Fibroblast of the conjunctiva (primary cell): ENCODE results near the gene SNX33.

Source experiments
- DNase-seq: peaks from one replicate; pipeline ENCODE4 v3.0.0-alpha.2; 2010; ENCODE audit warnings: low read depth

The SNX33 gene

DNA sequence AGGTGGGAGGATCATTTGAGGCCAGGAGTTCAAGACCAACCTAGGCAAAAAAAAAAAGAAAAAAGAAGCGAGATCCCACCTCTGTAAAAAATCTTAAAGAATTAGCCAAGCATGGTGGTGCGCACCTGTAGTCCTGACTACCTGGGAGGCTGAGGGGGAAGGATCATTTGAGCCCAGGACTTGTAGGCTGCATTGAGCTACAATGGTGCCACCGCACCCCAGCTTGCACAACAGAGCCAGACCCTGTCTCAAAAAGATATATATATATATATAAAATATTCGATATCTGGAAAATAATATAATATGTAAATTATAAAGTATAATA is 6.6 kb upstream of the SNX33 start:
- DNase-seq: no peak

DNA sequence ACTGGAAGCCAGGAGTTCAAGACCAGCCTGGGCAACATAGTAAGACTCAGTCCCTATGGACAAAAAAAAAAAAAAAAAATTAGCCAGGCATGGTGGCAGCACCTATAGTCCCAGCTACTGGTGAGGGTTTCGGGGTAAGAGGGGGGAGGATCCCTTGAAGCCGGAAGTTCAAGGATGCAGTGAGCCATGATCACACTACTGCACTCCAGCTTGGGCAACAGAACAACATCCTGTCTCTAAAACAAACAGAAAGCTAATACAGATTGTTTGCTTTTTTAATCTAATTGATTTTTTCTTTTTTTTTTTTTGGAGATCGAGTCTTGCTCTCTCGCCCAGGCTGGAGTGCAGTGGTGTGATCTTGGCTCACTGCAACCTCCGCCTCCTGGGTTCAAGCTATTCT is 6.1 kb upstream of the SNX33 start:
- DNase-seq: no peak

DNA sequence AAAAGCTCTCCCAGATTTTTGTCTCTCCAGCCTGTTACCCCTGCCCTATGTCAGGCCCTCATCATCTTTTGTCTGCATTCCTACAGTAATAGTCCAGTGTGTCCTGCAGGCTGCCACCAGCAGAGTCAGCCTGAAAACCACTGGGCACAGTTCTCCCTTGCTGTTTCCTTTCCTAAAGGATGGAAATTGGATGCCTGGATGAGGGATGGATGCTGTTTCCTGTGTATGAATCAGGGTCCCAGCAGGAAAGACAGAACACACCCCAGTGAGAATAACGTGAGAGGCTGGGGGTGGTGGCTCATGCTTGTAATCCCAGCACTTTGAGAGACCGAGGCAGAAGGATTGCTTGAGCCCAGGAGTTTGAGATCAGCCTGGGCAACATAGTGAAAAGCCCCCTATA is 3.3 kb upstream of the SNX33 start:
- no peak for DNase-seq

DNA sequence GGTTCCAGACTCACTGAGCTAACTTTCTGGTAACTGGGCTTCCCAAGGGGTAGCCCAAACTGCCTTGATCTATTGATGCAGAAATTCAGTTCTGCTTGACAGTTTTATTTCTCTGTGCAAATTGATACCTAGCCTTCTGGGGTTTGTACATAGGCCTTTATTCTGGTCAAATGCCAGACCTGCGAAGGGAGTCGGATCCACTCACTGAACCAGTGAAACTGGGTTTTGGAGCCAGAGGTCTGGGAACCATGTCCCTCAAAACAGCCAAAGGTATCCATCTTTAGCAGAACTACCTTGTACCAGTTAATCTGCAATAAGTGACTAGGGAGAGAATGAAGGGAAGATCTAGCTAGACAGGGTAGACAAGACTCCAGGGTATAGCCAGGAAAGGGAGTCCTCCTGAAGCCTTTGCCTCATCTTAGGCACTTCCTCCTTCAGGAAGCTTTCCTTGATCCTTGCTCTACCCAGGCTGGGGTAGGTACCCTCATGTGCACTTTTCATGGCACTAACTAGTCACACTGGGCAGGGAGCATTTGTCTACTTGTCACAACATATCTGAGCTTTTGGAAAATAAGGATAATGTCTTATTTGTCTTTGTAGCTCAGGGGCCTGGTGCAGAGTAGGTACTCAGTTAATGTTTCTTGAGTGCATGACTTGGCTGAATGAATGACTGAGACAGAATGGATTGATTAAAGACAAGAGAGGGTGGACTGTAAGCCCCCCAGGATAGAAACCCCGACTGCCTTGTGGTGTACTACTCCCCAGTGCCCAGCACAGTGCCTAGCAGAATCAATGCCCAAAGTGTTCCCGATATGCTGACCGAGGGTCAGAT is 1.4 kb upstream of the SNX33 start:
- DNase-seq: no peak

DNA sequence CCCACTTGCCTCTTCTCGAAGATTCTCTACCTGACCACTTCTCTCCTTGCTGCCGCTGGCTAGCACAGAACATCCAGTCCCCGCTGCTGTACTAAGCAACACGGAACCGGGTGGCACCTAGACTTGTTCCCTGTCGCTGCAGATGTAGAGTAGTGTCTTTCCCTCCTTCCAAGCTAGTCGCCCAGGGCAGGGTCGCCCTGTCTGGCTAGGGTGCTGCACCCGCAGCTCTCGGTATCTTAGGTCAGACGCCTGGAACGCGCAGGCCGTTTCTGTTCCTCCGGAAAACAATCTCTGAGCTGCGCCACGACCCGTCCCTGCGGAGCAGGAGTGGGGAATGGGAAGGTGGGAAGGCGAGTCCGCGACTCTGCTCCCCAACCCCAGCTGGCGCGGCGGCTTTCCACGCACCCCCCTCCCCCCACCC is 758 bp upstream of the SNX33 start:
- no peak for DNase-seq

DNA sequence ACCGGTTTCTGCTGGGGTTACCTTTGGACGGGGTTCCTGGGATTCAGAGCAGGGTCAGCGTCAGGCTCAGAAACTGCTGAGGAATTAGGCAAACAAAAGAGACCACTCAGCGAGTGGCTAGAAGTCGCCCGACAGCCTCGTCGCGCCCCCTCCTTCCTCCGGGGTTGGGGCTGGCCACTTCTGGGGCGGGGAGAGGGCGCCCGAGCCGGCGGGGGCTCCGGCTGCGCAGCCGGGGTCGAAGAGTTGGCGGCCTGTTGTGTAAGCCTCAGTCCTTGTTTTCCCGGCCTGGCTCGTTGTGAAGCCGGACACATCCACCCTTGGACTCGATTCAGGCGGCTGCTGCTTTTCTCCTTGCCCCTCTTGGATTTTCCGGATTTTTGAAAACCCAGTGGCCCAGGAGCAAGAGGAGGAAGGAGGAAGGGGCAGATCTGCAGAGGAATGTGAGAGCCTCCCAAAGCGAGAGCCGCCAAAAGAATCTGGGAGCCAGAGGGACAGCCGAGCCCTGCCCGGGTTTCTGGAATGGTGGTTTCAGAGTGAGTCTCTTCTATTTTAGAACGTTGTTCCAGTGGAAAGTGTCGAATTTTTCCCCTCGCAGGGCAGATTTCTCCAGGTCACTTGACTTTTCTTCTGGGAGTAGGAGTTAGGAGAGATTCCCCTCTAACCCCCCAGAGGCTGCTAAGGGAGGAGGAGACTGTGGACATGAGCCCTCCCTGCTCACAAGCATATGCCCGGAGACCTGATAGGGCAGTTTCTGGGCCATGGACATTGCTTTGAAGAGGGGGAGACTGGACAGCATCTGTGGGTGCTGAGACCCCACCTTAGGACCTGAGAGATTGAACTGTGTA is 666 bp downstream of the SNX33 start:
- DNase-seq: no peak

DNA sequence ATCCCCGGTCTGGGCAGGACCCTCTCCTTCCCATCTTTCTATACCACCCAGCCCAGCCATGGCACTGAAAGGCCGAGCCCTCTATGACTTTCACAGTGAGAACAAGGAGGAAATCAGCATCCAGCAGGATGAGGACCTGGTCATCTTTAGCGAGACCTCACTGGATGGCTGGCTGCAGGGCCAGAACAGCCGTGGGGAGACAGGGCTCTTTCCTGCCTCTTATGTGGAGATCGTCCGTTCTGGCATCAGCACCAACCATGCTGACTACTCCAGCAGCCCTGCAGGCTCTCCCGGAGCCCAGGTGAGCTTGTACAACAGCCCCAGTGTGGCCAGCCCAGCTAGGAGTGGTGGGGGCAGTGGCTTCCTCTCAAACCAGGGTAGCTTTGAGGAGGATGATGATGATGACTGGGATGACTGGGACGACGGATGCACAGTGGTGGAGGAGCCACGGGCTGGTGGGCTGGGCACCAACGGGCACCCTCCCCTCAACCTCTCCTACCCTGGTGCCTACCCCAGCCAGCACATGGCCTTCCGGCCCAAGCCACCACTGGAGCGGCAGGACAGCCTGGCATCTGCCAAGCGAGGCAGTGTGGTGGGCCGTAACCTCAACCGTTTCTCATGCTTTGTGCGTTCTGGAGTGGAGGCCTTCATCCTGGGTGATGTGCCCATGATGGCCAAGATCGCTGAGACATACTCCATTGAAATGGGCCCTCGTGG is 1.5 kb downstream of the SNX33 start:
- no peak for DNase-seq

DNA sequence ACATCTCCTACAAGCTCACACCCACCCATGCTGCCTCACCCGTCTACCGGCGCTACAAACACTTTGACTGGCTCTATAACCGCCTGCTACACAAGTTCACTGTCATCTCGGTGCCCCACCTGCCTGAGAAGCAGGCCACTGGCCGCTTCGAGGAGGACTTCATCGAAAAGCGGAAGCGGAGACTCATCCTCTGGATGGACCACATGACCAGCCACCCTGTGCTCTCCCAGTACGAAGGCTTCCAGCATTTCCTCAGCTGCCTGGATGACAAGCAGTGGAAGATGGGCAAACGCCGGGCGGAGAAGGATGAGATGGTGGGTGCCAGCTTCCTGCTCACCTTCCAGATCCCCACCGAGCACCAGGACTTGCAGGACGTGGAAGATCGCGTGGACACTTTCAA is 2.1 kb downstream of the SNX33 start:
- DNase-seq: no peak

DNA sequence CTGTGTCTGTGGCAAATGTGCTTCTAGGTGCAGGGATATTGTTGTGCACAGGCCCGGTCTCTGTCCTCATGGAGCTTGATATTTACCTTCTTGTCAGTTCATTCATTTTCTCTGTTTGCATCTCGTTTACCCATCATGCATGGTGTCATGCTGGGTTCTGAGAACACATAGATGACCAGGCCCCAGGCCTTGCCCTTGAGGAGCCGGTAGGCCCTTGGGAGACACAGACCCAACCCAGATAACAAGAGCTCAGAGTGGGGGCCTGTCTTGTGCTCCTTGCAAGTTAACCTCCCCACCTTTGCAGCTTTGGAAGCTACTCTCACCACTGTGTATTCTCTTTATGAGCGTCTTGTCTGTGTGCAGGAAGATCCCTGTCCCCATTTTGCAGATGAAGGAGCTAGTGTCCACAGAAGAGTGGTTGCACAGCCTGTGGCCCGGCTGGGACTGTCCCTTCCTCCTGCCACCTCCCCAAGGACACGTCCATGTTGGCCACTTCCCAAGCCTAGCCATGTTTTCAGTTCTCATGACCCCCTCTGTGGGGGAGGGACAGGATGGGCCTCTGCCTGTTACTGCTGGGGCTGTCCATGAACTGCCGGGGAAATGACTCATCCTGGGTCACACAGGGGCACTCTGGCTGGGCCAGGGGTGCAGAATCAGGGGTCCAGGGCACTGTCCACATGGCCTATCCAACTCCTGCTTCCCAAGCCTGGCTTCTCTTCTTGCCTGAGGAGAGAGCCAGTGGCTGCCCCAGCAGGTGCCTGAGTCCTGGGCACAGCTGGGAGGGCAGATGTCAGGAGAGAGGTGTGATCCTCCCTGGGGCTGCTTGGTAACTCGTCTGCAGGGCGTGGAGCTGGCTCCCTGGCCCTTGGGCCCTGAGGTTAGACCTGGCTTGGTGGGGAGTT is 3.4 kb downstream of the SNX33 start:
- no peak for DNase-seq

DNA sequence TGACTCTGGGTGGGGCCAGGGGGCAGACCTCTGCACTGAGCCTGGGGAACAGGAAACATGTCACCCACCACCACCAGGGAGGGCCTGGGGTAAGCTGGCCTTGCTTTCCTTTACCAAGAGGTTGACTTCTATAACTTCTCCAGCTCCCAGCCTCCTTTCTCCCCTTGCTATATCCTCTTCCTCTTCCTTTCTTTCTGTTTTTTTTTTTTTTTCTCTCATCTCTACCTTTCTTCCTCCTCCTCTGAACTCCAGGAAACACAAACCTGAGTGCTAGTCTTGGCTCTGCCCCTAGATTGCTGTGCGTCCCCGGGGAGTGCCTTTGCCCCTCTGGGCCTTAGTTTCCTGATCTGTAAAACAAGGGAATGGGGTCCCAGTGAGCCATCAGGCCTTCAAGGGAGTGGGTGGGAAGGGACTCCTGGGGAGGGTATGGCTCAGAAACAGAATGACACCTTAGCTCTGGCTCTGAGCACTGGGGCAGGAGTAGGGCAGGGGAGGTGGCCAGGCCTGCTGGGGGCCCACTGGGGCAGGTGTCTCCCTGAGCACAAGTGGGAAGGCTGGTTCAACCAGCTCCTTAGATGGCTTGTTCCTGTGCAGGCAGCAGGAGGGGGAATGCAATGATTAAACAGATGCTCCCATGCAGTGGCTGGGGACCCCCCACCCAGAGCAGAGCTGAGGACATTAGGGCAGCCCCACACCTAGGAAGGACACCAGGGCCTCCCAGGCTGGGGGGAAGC is 4.3 kb downstream of the SNX33 start:
- DNase-seq: no peak

DNA sequence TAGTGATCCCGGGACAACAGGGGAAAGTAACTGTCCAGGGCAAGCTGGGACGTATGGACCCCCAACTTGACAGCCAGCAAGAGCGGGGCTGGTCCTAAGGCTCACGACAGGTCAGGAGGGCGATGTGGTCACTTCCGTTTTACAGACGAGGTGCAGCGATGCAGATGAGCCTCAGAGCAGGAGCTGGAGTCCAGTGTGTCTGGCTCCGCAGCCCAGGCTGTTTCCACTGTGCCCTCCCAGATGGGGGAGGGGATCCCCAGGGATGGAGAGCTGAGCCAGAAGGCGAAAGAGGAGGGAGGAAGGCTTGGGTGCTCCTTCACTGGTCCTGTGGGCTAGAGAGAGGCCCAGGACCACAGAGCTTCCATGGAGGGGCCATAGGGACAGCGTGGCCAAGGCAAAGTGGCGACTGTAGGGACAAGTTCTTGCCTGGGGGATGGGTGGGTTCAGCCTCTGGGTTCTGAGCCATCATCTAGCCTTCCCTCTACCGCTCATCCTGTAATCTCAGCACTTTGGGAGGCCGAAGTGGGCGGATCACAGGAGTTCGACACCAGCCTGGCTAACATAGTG is 5.7 kb downstream of the SNX33 start:
- no peak for DNase-seq

DNA sequence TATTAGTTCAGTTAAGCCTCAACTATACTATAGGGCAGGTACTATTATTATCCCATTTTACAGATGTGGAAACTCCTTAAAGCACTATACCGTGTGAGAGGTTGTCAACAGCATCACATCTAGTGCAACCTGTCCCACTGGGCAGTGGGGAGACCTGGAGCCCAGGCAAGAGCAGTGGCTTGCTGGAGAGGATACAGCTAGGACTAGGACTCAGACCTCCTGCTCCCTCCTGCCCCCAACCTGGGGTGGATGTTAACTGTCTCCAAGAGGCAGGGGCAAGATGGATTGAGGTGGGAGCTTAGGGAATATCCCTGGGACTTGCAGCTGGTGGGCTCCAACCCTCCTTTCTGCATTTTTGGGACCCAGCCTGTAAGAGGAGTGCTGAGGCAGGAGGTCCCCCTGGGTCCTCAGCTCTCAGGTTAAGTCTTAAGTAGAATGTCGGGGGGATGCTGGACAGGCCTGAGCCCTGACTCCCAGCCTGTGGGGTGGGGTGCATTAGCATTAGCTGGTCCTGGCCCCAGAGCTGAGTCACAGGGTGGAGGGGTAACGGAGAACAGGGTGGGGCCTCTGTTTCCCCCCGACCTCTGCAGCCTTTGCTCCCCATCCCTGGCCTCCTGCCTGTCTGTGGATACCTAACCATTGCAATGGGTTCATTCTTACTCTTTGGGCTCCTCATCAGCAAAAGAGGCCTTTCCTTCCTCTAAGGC is 6.6 kb downstream of the SNX33 start:
- no peak for DNase-seq

DNA sequence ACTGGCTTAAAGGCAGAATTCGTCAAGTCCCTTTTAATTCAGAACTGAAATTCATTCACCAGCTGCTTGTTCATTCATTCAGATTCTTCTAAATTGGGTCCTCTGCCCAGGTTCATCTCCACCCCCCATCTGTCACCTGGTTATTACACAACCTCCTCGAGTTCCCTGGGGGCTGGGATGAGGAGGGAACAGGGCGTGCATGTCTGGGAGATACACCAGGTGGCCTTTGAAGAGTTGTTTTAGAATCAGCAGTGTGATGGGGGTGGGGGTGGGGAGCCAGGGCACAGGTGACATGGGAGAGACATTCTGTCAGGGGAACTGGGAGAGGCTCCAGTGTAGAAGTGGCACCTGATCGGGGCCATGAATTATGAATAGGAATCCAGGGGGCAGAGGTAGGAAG is 8.2 kb downstream of the SNX33 start:
- DNase-seq: no peak

DNA sequence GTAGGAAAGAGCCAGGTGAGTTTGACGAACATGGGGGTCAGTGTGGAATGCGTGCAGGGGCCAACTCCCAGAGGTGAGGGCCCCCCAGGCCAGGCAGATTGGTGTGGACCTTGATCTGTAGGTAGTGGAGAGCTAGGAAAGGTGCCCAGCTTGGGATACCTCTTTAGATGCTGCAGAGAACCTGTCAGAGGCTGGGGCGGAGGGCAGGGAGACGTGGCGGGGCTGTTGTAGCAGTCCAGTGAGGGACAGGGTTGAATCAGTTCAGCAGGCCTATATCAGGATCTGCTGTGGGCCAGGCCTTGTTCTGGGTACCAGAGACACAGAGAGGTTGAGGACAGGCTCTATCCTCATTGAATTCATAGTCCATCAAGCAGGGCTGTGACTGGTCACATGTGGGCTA is 8.6 kb downstream of the SNX33 start:
- DNase-seq: no peak

DNA sequence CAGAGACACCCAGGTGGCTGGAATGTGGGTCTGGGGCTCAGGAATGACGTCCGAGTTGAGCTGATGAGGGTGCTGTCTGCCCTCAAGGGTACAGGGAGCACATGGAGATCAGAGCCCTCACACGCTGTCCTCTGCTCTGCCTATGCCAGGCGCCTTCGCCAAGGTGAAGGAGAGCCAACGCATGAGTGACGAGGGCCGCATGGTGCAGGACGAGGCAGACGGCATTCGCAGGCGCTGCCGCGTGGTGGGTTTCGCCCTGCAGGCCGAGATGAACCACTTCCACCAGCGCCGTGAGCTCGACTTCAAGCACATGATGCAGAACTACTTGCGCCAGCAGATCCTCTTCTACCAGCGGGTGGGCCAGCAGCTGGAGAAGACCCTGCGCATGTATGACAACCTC is 9.1 kb downstream of the SNX33 start:
- DNase-seq: no peak

DNA sequence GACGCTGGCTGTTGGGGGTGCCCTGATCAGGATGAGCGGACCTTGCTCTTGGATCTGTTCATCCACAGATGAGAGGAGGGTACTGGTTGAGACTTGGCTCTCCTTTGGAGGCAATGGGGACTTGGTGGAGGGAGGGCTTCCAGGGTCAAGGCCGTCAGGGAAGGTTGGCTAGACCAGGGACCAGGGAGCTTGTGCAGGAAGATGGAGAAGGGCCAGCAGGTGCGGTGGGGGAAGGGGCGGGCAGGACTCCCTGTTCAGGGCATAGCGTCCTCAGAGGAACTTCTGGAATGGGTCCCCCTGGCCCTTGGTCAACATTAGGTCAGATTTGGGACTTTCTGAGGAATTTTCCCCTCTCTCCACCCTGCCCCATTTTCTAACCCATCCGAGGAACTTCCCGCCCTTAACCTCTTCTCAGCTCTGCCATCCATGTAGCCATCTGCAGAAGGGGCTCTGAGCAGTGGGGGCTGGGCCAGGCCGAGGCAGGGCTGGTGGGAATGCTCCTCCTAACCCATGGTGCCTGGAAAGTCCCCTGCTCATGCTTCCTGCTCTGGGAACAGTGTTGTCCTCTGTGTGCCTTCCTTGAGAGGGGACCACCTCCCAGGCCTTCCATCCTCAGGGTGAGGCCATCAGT is 11.5 kb downstream of the SNX33 start:
- no peak for DNase-seq

DNA sequence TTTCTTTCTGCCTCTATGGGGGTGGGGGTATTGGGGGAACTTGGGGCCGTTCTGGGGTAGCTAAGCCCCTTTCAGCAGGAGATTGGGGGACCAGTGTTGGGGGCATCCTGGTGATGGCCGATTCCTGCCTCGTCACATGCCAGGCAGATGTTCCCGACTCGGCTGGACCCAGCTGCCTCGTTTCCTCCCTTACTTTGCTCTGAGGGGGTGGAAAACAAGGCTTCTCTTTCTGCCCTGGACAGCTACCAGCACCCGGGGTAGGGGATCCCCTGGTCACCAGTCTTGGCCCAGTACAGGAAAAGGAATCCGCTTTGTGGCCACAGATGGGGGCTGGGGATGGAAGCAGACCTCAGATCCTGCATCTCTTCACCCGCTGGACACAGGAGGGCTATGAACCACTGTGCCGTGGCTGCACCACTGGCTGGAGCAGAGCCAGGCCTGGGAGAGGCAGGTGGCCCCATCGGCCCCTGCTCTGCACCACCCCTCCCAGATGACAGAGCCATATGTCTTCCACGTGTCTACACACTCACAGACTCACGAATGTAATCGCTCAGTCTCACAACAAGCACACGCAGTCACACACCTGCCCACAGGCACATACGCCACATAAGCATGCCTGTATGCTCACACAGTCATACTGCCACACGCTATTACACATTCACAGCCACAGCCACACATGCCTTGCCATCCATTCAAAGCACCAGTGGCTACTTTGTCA is 12.4 kb downstream of the SNX33 start:
- DNase-seq: no peak

DNA sequence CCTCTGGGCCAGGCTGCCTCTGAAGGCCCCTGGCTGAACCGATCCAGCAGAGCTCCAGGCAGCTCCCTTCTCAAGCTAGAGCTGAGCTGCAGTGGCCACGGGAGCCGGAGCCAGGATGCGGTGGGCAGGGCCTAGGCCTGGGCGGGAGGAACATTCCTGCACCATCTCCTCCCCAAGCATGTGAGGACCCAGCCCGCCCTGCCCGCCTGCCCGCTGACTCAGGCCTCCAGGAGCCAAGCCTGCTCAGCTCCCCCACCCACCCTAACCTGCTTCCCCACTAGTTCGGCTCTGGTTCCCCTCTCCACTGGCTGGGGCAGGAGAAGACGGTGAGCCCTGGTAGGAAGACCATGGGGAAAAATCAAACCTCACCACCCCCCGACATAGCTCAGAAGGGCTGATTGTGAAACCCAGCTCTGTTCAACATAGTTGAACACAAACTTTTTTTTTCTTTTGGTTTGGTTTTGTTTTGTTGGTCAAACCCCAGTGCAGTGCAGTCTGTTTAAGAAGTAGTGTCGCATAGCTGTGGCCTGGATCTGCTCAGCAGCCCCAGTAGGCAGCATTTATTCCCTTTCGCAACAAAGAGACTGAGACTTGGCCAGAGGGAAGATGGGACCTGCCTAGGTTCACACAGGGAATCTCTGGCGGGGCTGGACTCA is 13.5 kb downstream of the SNX33 start:
- peak; percentile 86 for DNase-seq

DNA sequence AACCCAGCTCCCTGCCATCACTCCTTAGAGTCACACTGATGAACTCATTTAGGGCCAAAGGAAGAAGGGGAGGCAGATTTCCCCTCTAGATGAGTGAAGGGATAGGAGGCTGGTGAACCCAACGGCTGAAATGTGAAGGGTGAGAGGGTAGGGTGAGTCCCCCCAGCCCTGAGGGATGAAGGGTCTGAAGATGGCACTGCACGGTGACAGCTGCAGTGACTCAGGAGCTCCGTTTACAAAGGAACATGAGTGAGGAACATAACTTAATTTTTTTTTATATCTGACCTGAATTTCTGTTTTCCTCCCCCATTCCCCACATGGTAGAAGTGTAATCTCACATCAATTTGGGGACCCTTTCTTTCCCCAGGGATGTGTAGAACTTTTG is 14.0 kb downstream of the SNX33 start:
- no peak for DNase-seq
